PC-3 (cell line): ENCODE measurements around the gene RNU2-63P. TPM values are rescaled to one million over a fixed set of nuclear protein-coding genes. Genes with fewer than 3 reads are reported as not detected.

Experiments
- ATAC-seq: fragments of 200-7000 bp; cut with Tn5 transposase; 2 replicates; pipeline ENCODE4 v1.9.1; 2020; ENCODE audit warnings: mild to moderate bottlenecking, moderate library complexity
- BruUV-seq: library from RNA; stranded (reverse); fragments of 400-500 nt; replicated peaks from 2 replicates; lab custom pipeline; 2021; lab: Mats Ljungman, UMichigan
- CTCF ChIA-PET: fragments of 300-600 bp; sonication (Branson Sonifier 250); formaldehyde crosslinking; loops from one replicate; lab custom pipeline; 2022; ENCODE audit warnings: antibody characterized with exemption; lab: Charles Lee
- POLR2A ChIA-PET: fragments of 300-600 bp; sonication (Branson Sonifier 250); formaldehyde crosslinking; loops from one replicate; lab custom pipeline; 2022; ENCODE audit warnings: antibody characterized with exemption; ENCODE audit not compliant: unreplicated experiment; lab: Charles Lee
- DNase-seq: peaks from one replicate; pipeline ENCODE4 v3.0.0-alpha.2; 2015
- H2AFZ ChIP-seq: fragments of 300-600 bp; sonication (generic); 2 replicates; pipeline ENCODE4 v1.6.0; 2016; ENCODE audit warnings: antibody characterized with exemption, low read length
- H3F3A ChIP-seq: fragments of 300-600 bp; sonication (generic); one replicate; pipeline ENCODE4 v1.6.0; 2017; ENCODE audit warnings: antibody characterized with exemption, low read length, control low read depth, mild to moderate bottlenecking; ENCODE audit not compliant: unreplicated experiment
- H3K27ac ChIP-seq: fragments of 300-600 bp; sonication (generic); 2 replicates; pipeline ENCODE4 v1.5.1; 2016; ENCODE audit warnings: mild to moderate bottlenecking, low read length
- H3K27me3 ChIP-seq: fragments of 300-600 bp; sonication (generic); 2 replicates; pipeline ENCODE4 v1.6.1; 2016; ENCODE audit warnings: low read length, mixed read lengths
- H3K36me3 ChIP-seq: fragments of 300-600 bp; sonication (generic); 2 replicates; pipeline ENCODE4 v1.6.1; 2016; ENCODE audit warnings: low read depth, mixed run types, low read length, mixed read lengths
- H3K4me1 ChIP-seq: fragments of 300-600 bp; sonication (generic); 2 replicates; pipeline ENCODE4 v1.5.1; 2016; ENCODE audit warnings: low read length; ENCODE audit not compliant: insufficient read depth
- H3K4me2 ChIP-seq: fragments of 300-600 bp; sonication (generic); 2 replicates; pipeline ENCODE4 v1.6.0; 2016; ENCODE audit warnings: low read length
- H3K4me3 ChIP-seq: fragments of 300-600 bp; sonication (generic); 2 replicates; pipeline ENCODE4 v1.5.1; 2016; ENCODE audit warnings: mild to moderate bottlenecking, low read length, mixed read lengths
- H3K79me2 ChIP-seq: fragments of 300-600 bp; sonication (generic); 2 replicates; pipeline ENCODE4 v1.6.1; 2017; ENCODE audit warnings: low read length, mixed read lengths
- H3K9ac ChIP-seq: fragments of 300-600 bp; sonication (generic); 2 replicates; pipeline ENCODE4 v1.6.0; 2016; ENCODE audit warnings: mild to moderate bottlenecking, low read length
- H3K9me2 ChIP-seq: fragments of 300-600 bp; sonication (generic); replicated peaks from 2 replicates; pipeline ENCODE4 v1.6.1; 2016; ENCODE audit warnings: mixed run types, low read length, mixed read lengths
- H3K9me3 ChIP-seq: fragments of 300-600 bp; sonication (generic); 2 replicates; pipeline ENCODE4 v1.6.1; 2016; ENCODE audit warnings: low read length, mixed read lengths
- H4K20me1 ChIP-seq: fragments of 300-600 bp; sonication (generic); 2 replicates; pipeline ENCODE4 v1.6.1; 2016; ENCODE audit warnings: low read length, mixed read lengths
- EZH2 ChIP-seq: fragments of 300-600 bp; sonication (generic); IDR thresholded peaks from one replicate; pipeline ENCODE4 v1.6.1; 2017; ENCODE audit warnings: antibody characterized with exemption, mild to moderate bottlenecking, low read length; ENCODE audit not compliant: unreplicated experiment
- EZH2phosphoT487 ChIP-seq: fragments of 300-600 bp; sonication (generic); IDR thresholded peaks from 2 replicates; pipeline ENCODE4 v1.6.1; 2018; ENCODE audit warnings: mild to moderate bottlenecking, antibody characterized with exemption, low read length, borderline replicate concordance
- intact Hi-C: fragments of 100-400 bp; cut with micrococcal nuclease; formaldehyde crosslinking; loops from 2 replicates; pipeline ENCODE4 v1.9.0; 2023
- total RNA-seq: library from RNA; depleted of rRNA; stranded (reverse); fragments of >200 nt; gene quantifications from 2 replicates; pipeline ENCODE4 v1.2.3, GENCODE V29; 2014
- TF ChIP-seq, protein P1 (sequence below): fragments of 300-600 bp; sonication (generic); conservative IDR thresholded peaks from 2 replicates; pipeline ENCODE4 v1.5.1; 2017; ENCODE audit warnings: antibody characterized with exemption, low read depth, mild to moderate bottlenecking, low read length

The RNU2-63P gene
- total RNA-seq, 1 experiment from 2014 or later = 122 TPM

DNA sequence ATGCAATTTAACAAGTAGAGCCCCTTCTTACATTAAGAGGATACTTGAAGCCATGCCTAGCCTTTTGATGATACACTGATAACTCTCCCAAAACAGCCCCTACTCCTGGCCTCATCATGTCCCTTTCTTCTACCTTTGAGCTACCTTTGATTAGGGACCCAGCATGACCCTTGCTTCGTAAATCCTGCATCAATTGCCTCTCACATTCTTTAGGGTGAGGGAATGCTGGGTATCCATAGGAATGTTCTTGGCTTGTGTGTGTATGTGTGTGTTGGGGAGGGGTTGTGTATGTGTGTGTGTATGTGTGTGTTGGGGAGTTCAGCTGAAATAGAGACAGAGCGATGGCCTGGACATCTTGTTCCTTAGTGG is 44.5 kb upstream of the RNU2-63P start:
- Histone ChIP-seq H3K79me2 (no peaks in the 10 kb centered on the region), H2AFZ (no peak overlapping the region), H3K36me3 (no peaks in the 10 kb centered on the region), H3K9me3 (no peaks in the 10 kb centered on the region), H3K9ac (no peak overlapping the region), H3K4me1 (peaks cover 5% of the 10 kb centered on the region), H3K4me2 (no peak overlapping the region), H3K27ac (no peak overlapping the region), H3F3A (no peaks in the 10 kb centered on the region), H4K20me1 (no peaks in the 10 kb centered on the region), H3K9me2 (no peaks in the 10 kb centered on the region), H3K27me3 (no peaks in the 10 kb centered on the region), H3K4me3 (no peak overlapping the region)
- CTCF ChIA-PET = interaction anchor here (0.8 to 1.8 kb wide), 3 partner anchors 22 to 123 kb away, joined by 3 to 31 read pairs (median 6); no protein-coding TSS in a partner anchor
- TF ChIP-seq EZH2 = no peak
- TF ChIP-seq EZH2phosphoT487 = no peak
- TF ChIP-seq, protein P1, sequence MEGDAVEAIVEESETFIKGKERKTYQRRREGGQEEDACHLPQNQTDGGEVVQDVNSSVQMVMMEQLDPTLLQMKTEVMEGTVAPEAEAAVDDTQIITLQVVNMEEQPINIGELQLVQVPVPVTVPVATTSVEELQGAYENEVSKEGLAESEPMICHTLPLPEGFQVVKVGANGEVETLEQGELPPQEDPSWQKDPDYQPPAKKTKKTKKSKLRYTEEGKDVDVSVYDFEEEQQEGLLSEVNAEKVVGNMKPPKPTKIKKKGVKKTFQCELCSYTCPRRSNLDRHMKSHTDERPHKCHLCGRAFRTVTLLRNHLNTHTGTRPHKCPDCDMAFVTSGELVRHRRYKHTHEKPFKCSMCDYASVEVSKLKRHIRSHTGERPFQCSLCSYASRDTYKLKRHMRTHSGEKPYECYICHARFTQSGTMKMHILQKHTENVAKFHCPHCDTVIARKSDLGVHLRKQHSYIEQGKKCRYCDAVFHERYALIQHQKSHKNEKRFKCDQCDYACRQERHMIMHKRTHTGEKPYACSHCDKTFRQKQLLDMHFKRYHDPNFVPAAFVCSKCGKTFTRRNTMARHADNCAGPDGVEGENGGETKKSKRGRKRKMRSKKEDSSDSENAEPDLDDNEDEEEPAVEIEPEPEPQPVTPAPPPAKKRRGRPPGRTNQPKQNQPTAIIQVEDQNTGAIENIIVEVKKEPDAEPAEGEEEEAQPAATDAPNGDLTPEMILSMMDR = no peak
- ATAC-seq (no peak), DNase-seq (no peak)
- POLR2A ChIA-PET = no interaction called here
- no TSS peak for BruUV-seq
- intact Hi-C loops = loop anchor here (1.0 to 5.0 kb wide), 2 partner anchors 59 to 99 kb away; no protein-coding TSS in a partner anchor

DNA sequence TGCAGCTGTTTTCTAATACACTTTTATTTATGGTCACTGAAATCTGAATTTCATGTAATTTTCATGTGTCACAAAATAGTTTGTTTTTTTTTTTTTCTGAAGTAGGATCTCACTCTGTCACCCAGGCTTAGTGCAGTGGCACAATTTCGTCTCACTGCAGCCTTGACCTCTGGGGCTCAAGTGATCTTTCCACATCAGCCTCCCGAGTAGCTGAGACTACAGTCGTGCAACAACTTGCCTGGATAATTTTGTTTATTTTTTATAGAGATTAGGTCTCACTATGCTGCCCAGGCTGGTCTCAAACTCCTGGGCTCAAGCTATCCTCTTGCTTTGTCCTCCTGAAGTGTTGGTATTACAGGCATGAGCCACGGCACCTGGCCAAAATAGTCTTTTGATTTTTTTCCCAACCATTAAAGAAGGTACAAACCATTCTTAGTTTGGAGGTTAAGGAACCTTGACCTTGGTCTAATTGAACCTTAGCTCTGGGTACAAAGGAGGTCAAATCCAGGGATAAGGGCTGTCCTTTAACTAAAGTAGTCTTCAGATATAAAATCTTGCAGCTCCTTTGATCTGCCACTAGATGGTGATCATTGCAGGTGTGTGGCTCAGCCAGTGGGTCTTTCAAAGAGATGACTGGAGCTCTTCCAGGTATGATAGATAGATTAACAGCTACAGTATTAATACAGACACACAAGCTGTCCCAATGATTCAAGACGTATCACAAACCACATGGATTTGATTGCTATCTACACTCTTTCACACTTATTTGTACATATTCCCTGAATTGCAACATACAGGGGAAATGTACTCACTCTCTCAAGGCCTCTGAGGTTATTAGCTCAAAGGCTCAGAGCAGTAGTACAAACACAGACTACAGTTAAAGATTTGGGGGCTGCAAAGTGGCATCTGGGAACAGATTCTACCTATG is 43.9 kb upstream of the RNU2-63P start:
- no peak overlapping the region for H3K27ac ChIP-seq
- intact Hi-C loops = loop anchor here (1.0 to 5.0 kb wide), 2 partner anchors 58 to 100 kb away; no protein-coding TSS in a partner anchor
- no peak overlapping the region for H3K4me3 ChIP-seq
- BruUV-seq = no TSS peak
- H3K9me2 ChIP-seq = no peaks in the 10 kb centered on the region
- no peaks in the 10 kb centered on the region for H3K36me3 ChIP-seq
- ChIA-PET POLR2A (no interaction called here), CTCF (interaction anchor here (0.5 to 1.8 kb wide), 6 partner anchors 15 to 123 kb away, joined by 3 to 31 read pairs (median 3); no protein-coding TSS in a partner anchor)
- DNase-seq (peak; percentile 69), ATAC-seq (peak; percentile 44)
- TF ChIP-seq, protein P1 = peak; percentile 86
- no peak for TF ChIP-seq EZH2phosphoT487
- H3K9me3 ChIP-seq = no peaks in the 10 kb centered on the region
- no peak overlapping the region for H3K9ac ChIP-seq
- H3F3A ChIP-seq = no peaks in the 10 kb centered on the region
- no peaks in the 10 kb centered on the region for H3K27me3 ChIP-seq
- no peak overlapping the region for H2AFZ ChIP-seq
- H4K20me1 ChIP-seq = no peaks in the 10 kb centered on the region
- peaks cover 3% of the 10 kb centered on the region for H3K79me2 ChIP-seq
- H3K4me2 ChIP-seq = no peak overlapping the region
- peaks cover 6% of the 10 kb centered on the region for H3K4me1 ChIP-seq

DNA sequence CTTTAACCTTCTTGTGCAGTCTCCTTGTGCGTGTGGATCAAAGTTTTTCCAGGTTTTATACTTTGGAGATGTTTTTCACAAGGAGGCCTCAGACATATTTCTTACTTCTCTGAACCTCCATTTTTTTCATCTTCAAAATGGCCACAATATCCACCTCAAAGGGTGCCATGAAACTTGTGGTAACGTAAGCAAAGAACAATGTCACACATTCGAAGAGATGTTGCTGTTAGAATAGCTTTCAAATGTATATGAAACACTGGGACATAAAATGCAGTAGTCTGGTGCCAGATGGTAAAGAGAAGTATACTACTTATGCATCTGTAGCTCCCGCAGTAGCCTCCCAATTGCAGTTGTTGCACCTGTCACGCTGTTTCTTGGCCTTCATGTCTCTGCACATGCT is 41.8 kb upstream of the RNU2-63P start:
- no peaks in the 10 kb centered on the region for H3K9me2 ChIP-seq
- no peaks in the 10 kb centered on the region; the same call in 1 of the 2 replicates for H3K36me3 ChIP-seq
- no peak for ATAC-seq
- TF ChIP-seq, protein P1 = no peak
- TF ChIP-seq EZH2phosphoT487 (no peak), EZH2 (no peak)
- peaks cover 19% of the 10 kb centered on the region for H3K4me1 ChIP-seq
- H3F3A ChIP-seq = no peaks in the 10 kb centered on the region
- BruUV-seq = no TSS peak
- intact Hi-C loops = no loop called here
- no peaks in the 10 kb centered on the region for H3K27me3 ChIP-seq
- H3K9me3 ChIP-seq = no peaks in the 10 kb centered on the region
- no peak overlapping the region for H3K27ac ChIP-seq
- POLR2A ChIA-PET = interaction anchor here (0.7 kb wide), 1 partner anchor 20 kb away, joined by 7 read pairs; no protein-coding TSS in a partner anchor
- H3K4me2 ChIP-seq = no peak overlapping the region
- no peak for DNase-seq
- no peak overlapping the region for H3K9ac ChIP-seq
- peaks cover 23% of the 10 kb centered on the region for H3K79me2 ChIP-seq
- H3K4me3 ChIP-seq = no peak overlapping the region
- H4K20me1 ChIP-seq = no peaks in the 10 kb centered on the region
- CTCF ChIA-PET = no interaction called here
- H2AFZ ChIP-seq = no peak overlapping the region
